MCF 10A (cell line): ENCODE data around the gene ORM2. TPM values are rescaled to one million over a fixed set of nuclear protein-coding genes. Genes with fewer than 3 reads are reported as not detected.

Source experiments
- BruUV-seq: library from RNA; stranded (reverse); fragments of 400-500 nt; replicated peaks from 2 replicates; lab custom pipeline; 2021; lab: Mats Ljungman, UMichigan
- CTCF ChIA-PET: fragments of 300-600 bp; sonication (Branson Sonifier 250); formaldehyde crosslinking; extraction: SDS; loops from one replicate; lab custom pipeline; 2021; ENCODE audit warnings: antibody characterized with exemption, inconsistent platforms; lab: Yijun Ruan, JAX
- POLR2A ChIA-PET: fragments of 300-600, 350-650 bp; sonication (Branson Sonifier 250); formaldehyde crosslinking; extraction: SDS; loops from one replicate; lab custom pipeline; 2020; ENCODE audit warnings: antibody characterized with exemption, inconsistent platforms; lab: Yijun Ruan, JAX
- DNase-seq: peaks from one replicate; pipeline ENCODE4 v3.0.0-alpha.2; 2018; ENCODE audit not compliant: unreplicated experiment
- H3K27ac Mint-ChIP-seq: one replicate; pipeline ENCODE4 v1.8.0; 2022; ENCODE audit warnings: mild to moderate bottlenecking, low read depth, mixed read lengths; ENCODE audit not compliant: unreplicated experiment
- H3K27me3 Mint-ChIP-seq: one replicate; pipeline ENCODE4 v1.8.0; 2022; ENCODE audit warnings: mixed read lengths; ENCODE audit not compliant: insufficient read depth, unreplicated experiment
- H3K36me3 Mint-ChIP-seq: one replicate; pipeline ENCODE4 v1.8.0; 2022; ENCODE audit warnings: mild to moderate bottlenecking, moderate library complexity, mixed read lengths; ENCODE audit not compliant: insufficient read depth, unreplicated experiment
- H3K4me1 Mint-ChIP-seq: one replicate; pipeline ENCODE4 v1.8.0; 2022; ENCODE audit warnings: mixed read lengths; ENCODE audit not compliant: insufficient read depth, unreplicated experiment
- H3K4me3 Mint-ChIP-seq: one replicate; pipeline ENCODE4 v1.8.0; 2022; ENCODE audit warnings: mild to moderate bottlenecking, moderate library complexity, mixed read lengths; ENCODE audit not compliant: unreplicated experiment
- H3K9me3 Mint-ChIP-seq: one replicate; pipeline ENCODE4 v1.8.0; 2022; ENCODE audit warnings: mixed read lengths; ENCODE audit not compliant: unreplicated experiment
- CTCF ChIP-seq: fragments of 200-600 bp; IDR thresholded peaks from one replicate; pipeline ENCODE4 v1.8.0; 2022; ENCODE audit warnings: antibody characterized with exemption, mild to moderate bottlenecking; ENCODE audit not compliant: unreplicated experiment
- intact Hi-C: fragments of 100-400 bp; cut with micrococcal nuclease; formaldehyde crosslinking; loops from 2 replicates; pipeline ENCODE4 v1.14.1; 2022
- total RNA-seq: library from RNA; stranded (reverse); gene quantifications from 2 replicates; pipeline ENCODE4 v1.2.3, GENCODE V29; 2022

ORM2 gene
- total RNA-seq, 1 experiment from 2014 or later: not detected

GRCh38 chr9:114303571-114303970 lies 26.1 kb upstream of the ORM2 start:
- Mint-ChIP-seq H3K9me3 (no peaks in the 10 kb centered on the region), H3K4me1 (no peaks in the 10 kb centered on the region), H3K4me3 (no peak overlapping the region), H3K27me3 (no peaks in the 10 kb centered on the region), H3K27ac (no peak overlapping the region), H3K36me3 (no peaks in the 10 kb centered on the region)
- DNase-seq: no peak
- ChIA-PET POLR2A (no interaction called here), CTCF (interaction anchor here (0.5 to 1.6 kb wide), 5 partner anchors 18 to 572 kb away, joined by 3 to 7 read pairs (median 5); partner anchors contain the start of gene AMBP)
- TF ChIP-seq CTCF: no peak
- BruUV-seq: no TSS peak
- intact Hi-C loops: no loop called here

- POLR2A ChIA-PET: no interaction called here
- DNase-seq: no peak
- no peak overlapping the region for H3K4me3 Mint-ChIP-seq
- H3K9me3 Mint-ChIP-seq: no peaks in the 10 kb centered on the region
- no peaks in the 10 kb centered on the region for H3K36me3 Mint-ChIP-seq
- no peak overlapping the region for H3K27ac Mint-ChIP-seq
- no peaks in the 10 kb centered on the region for H3K4me1 Mint-ChIP-seq
- no peaks in the 10 kb centered on the region for H3K27me3 Mint-ChIP-seq
- TF ChIP-seq CTCF: no peak
- CTCF ChIA-PET: interaction anchor here (0.6 to 1.6 kb wide), 8 partner anchors 16 to 716 kb away, joined by 3 to 7 read pairs (median 3); partner anchors contain the start of gene AMBP
- BruUV-seq: no TSS peak
- intact Hi-C loops: no loop called here
Measured at GRCh38 chr9:114303977-114304376, 25.7 kb upstream of the ORM2 start.

DNA sequence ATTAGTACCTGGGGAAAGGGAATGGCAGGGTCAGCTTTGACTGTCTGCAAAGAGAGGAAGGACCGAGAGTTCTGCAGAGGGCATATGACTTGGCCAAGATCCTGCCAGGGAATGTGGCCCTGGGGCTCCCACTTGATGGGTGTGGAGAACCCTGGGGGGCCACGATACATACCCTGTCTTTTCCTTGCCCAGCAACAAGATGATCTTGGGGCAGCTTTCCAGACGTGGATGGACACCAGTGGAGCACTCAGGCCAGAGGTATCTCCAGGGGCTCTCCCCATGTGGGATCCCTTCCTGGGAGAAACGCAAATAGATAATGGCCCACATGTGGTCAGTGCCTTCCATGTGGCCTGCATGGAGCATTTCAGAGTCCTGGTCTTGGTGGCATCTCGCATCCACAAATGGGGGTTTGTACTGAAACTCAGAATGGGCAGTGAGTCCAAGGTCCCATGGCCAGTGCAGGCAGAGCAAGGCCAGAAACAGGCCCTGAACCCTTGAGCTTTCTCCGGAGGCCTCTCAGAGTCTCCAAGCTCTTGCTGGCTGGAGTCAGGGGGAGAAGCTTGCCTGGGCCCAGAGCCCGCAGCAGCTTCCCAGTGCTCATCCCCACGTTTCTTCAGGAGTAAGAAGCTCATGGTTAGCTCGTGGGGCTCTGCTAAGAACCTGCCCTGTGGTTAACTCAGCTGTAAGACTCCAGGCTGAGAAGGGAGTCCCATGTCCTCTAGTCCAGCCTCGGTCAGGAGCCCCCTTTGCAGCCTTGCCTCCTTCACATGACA lies 25.1 kb upstream of the ORM2 start:
- intact Hi-C loops: loop anchor here (1.0 kb wide), 1 partner anchor 196 kb away; no protein-coding TSS in a partner anchor
- POLR2A ChIA-PET: no interaction called here
- H3K9me3 Mint-ChIP-seq: no peaks in the 10 kb centered on the region
- H3K4me1 Mint-ChIP-seq: no peaks in the 10 kb centered on the region
- H3K27ac Mint-ChIP-seq: no peak overlapping the region
- TF ChIP-seq CTCF: no peak
- H3K36me3 Mint-ChIP-seq: no peaks in the 10 kb centered on the region
- H3K27me3 Mint-ChIP-seq: no peaks in the 10 kb centered on the region
- BruUV-seq: no TSS peak
- H3K4me3 Mint-ChIP-seq: no peak overlapping the region
- no peak for DNase-seq
- CTCF ChIA-PET: interaction anchor here (0.6 to 1.6 kb wide), 14 partner anchors 9 to 716 kb away, joined by 3 to 7 read pairs (median 3); partner anchors contain the start of genes AMBP and KIF12

GRCh38 chr9:114307899-114308267 lies 21.8 kb upstream of the ORM2 start:
- BruUV-seq: no TSS peak
- no peaks in the 10 kb centered on the region for H3K36me3 Mint-ChIP-seq

More at GRCh38 chr9:114307899-114308267, 21.8 kb upstream of the ORM2 start:
- DNase-seq: no peak
- TF ChIP-seq CTCF: no peak
- Mint-ChIP-seq H3K27me3 (no peaks in the 10 kb centered on the region), H3K4me1 (no peaks in the 10 kb centered on the region), H3K9me3 (no peaks in the 10 kb centered on the region), H3K27ac (peak overlapping the region; percentile 43), H3K4me3 (no peak overlapping the region)
- CTCF ChIA-PET: interaction anchor here (0.7 to 1.3 kb wide), 3 partner anchors 14 to 501 kb away, joined by 3 to 4 read pairs (median 3); no protein-coding TSS in a partner anchor
- POLR2A ChIA-PET: interaction anchor here (0.6 kb wide), 1 partner anchor 86 kb away, joined by 3 read pairs; no protein-coding TSS in a partner anchor
- intact Hi-C loops: no loop called here
